Medulla oblongata (tissue), 1 donor: Measurements from ENCODE around the gene TSPOAP1.

Experiments used
- DNase-seq: peaks from one replicate; pipeline ENCODE4 v3.0.0-alpha.2; 2015; ENCODE audit errors: extremely low spot score

Gene TSPOAP1

GRCh38 chr17:58253082-58253481 lies 75.5 kb downstream of the TSPOAP1 start:
- DNase-seq = no peak

- DNase-seq = no peak
Measured at GRCh38 chr17:58252141-58252540, 76.5 kb downstream of the TSPOAP1 start.
